HCT116 (cell line): Measurements from ENCODE around the gene MAP4K2. TPM values are rescaled to one million over a fixed set of nuclear protein-coding genes. Genes with fewer than 3 reads are reported as not detected.

Experiments
- ATAC-seq: fragments of 200-7000 bp; cut with Tn5 transposase; 2 replicates; pipeline ENCODE4 v1.9.1; 2020; ENCODE audit warnings: mild to moderate bottlenecking, moderate library complexity
- BruUV-seq: library from RNA; stranded (reverse); fragments of 400-500 nt; replicated peaks from 2 replicates; lab custom pipeline; 2021; lab: Mats Ljungman, UMichigan
- CTCF ChIA-PET: fragments of 300-600 bp; sonication (Branson Sonifier 250); formaldehyde crosslinking; loops from one replicate; lab custom pipeline; 2021; ENCODE audit warnings: antibody characterized with exemption; lab: Charles Lee
- POLR2A ChIA-PET: fragments of 300-600, 350-600 bp; sonication (Branson Sonifier 250); formaldehyde crosslinking; loops from one replicate; lab custom pipeline; 2021; ENCODE audit warnings: antibody characterized with exemption; lab: Charles Lee
- RAD21 ChIA-PET, 2 experiments: fragments of 300-600 bp; sonication (Branson Sonifier 250); formaldehyde crosslinking; loops; one replicate each; lab custom pipeline; 2023; ENCODE audit warnings: low total read pairs in 2 of 2; ENCODE audit not compliant: uncharacterized antibody in 2 of 2, unreplicated experiment in 2 of 2, low non-redundant PET in 1 of 2; lab: Charles Lee
- DNase-seq: peaks from one replicate; pipeline ENCODE4 v3.0.0-alpha.2; 2010; ENCODE audit warnings: low read depth, low spot score
- H2AFZ ChIP-seq: fragments of 200-600 bp; shearing (Covaris generic), sonication (generic); 2 replicates; pipeline ENCODE4 v1.6.1; 2017; ENCODE audit warnings: low read depth, mixed run types, mixed read lengths, antibody characterized with exemption, low read length; ENCODE audit not compliant: poor library complexity, severe bottlenecking
- H3K27ac ChIP-seq: 2 replicates; pipeline ENCODE4 v1.5.1; 2012; ENCODE audit warnings: low read depth, low read length
- H3K27me3 ChIP-seq: fragments of 200-600 bp; sonication (generic); 2 replicates; pipeline ENCODE4 v1.6.1; 2016; ENCODE audit warnings: mixed run types, low read length, mixed read lengths; ENCODE audit not compliant: insufficient read depth
- H3K36me3 ChIP-seq, 2 experiments: fragments of 200-500 bp in 1 of 2; fragments of 200-600 bp in 1 of 2; sonication (Bioruptor generic) in 1 of 2; sonication (generic) in 1 of 2; 2 replicates each; pipeline versions ENCODE4 v1.5.1 to v1.6.1; 2014 to 2016; ENCODE audit warnings: low read length in 2 of 2, inconsistent platforms in 1 of 2, mixed read lengths in 1 of 2, mixed run types in 1 of 2; ENCODE audit not compliant: insufficient read depth in 2 of 2, control insufficient read depth in 1 of 2
- H3K4me1 ChIP-seq, 2 experiments: fragments of 200-600 bp in 1 of 2; sonication (generic) in 1 of 2; 2 replicates each; pipeline versions ENCODE4 v1.5.1 to v1.6.1; 2012 to 2017; ENCODE audit warnings: low read length in 2 of 2, inconsistent platforms in 1 of 2, mild to moderate bottlenecking in 1 of 2, mixed read lengths in 1 of 2, mixed run types in 1 of 2, moderate library complexity in 1 of 2; ENCODE audit not compliant: insufficient read depth in 2 of 2, control insufficient read depth in 1 of 2
- H3K4me2 ChIP-seq: fragments of 200-600 bp; sonication (generic); 2 replicates; pipeline ENCODE4 v1.6.1; 2017; ENCODE audit warnings: mixed run types, low read length, mixed read lengths
- H3K4me3 ChIP-seq, 2 experiments: fragments of 200-600 bp in 1 of 2; sonication (generic) in 1 of 2; replicated peaks in 1 of 2; 2 replicates each; pipeline ENCODE4 v1.5.1; 2011 to 2016; ENCODE audit warnings: low read length in 2 of 2, control low read depth in 1 of 2, low read depth in 1 of 2, mild to moderate bottlenecking in 1 of 2, mixed read lengths in 1 of 2, mixed run types in 1 of 2
- H3K79me2 ChIP-seq: fragments of 200-600 bp; sonication (generic); 2 replicates; pipeline ENCODE4 v1.6.1; 2017; ENCODE audit warnings: mild to moderate bottlenecking, mixed run types, low read length, moderate library complexity, mixed read lengths; ENCODE audit not compliant: insufficient read depth
- H3K9ac ChIP-seq: fragments of 200-600 bp; sonication (generic); 2 replicates; pipeline ENCODE4 v1.6.1; 2016; ENCODE audit warnings: low read length, mixed read lengths
- H3K9me2 ChIP-seq: fragments of 200-600 bp; sonication (generic), shearing (Covaris generic); 2 replicates; pipeline ENCODE4 v1.6.1; 2017; ENCODE audit warnings: mixed run types, mild to moderate bottlenecking, moderate library complexity; ENCODE audit not compliant: insufficient read depth
- H3K9me3 ChIP-seq, 2 experiments: fragments of 200-500 bp in 1 of 2; fragments of 200-600 bp in 1 of 2; sonication (Bioruptor generic) in 1 of 2; sonication (generic) in 1 of 2; 2 replicates each; pipeline ENCODE4 v1.6.1; 2014 to 2017; ENCODE audit warnings: low read length in 2 of 2, mixed read lengths in 2 of 2, inconsistent platforms in 1 of 2, low read depth in 1 of 2, mild to moderate bottlenecking in 1 of 2, mixed run types in 1 of 2, moderate library complexity in 1 of 2; ENCODE audit not compliant: control insufficient read depth in 1 of 2, insufficient read depth in 1 of 2
- H4K20me1 ChIP-seq: fragments of 200-600 bp; sonication (generic), shearing (Covaris generic); 2 replicates; pipeline ENCODE4 v1.6.1; 2017; ENCODE audit warnings: mixed run types, mild to moderate bottlenecking, moderate library complexity; ENCODE audit not compliant: insufficient read depth
- ATF3 ChIP-seq: IDR thresholded peaks from 2 replicates; pipeline ENCODE4 v1.6.1; 2012
- CBX3 ChIP-seq: IDR thresholded peaks from 2 replicates; pipeline ENCODE4 v1.6.1; 2012; ENCODE audit warnings: low read depth
- CTCF ChIP-seq, 3 experiments: fragments of 200-600 bp in 1 of 3; sonication (generic) in 1 of 3; IDR thresholded peaks in 2 of 3; conservative IDR thresholded peaks in 1 of 3; 2 replicates each; pipeline ENCODE4 v1.5.1; 2012 to 2017; ENCODE audit warnings: low read depth in 2 of 3, low read length in 2 of 3, antibody characterized with exemption in 1 of 3, borderline replicate concordance in 1 of 3, control low read depth in 1 of 3, mild to moderate bottlenecking in 1 of 3, mixed read lengths in 1 of 3, mixed run types in 1 of 3, moderate library complexity in 1 of 3; ENCODE audit not compliant: insufficient read depth in 1 of 3
- EGR1 ChIP-seq: IDR thresholded peaks from 2 replicates; pipeline ENCODE4 v1.6.1; 2012; ENCODE audit warnings: low read depth
- ELF1 ChIP-seq: IDR thresholded peaks from 2 replicates; pipeline ENCODE4 v1.6.1; 2012; ENCODE audit warnings: low read depth, borderline replicate concordance
- EZH2 ChIP-seq: fragments of 200-600 bp; sonication (generic); IDR thresholded peaks from 2 replicates; pipeline ENCODE4 v1.6.1; 2017; ENCODE audit warnings: antibody characterized with exemption, mixed run types
- EZH2phosphoT487 ChIP-seq: fragments of 200-600 bp; IDR thresholded peaks from 2 replicates; pipeline ENCODE4 v1.6.1; 2018; ENCODE audit warnings: antibody characterized with exemption, borderline replicate concordance
- FOSL1 ChIP-seq: IDR thresholded peaks from 2 replicates; pipeline ENCODE4 v1.6.1; 2012; ENCODE audit warnings: low read depth
- POLR2A ChIP-seq: IDR thresholded peaks from 2 replicates; pipeline ENCODE4 v1.7.0; 2011; ENCODE audit warnings: borderline replicate concordance; ENCODE audit not compliant: insufficient read depth, insufficient read length; ENCODE audit errors: extremely low read depth
- POLR2AphosphoS5 ChIP-seq: IDR thresholded peaks from 2 replicates; pipeline ENCODE4 v1.6.1; 2011; ENCODE audit warnings: mild to moderate bottlenecking, low read depth, low read length, moderate library complexity
- SIN3A ChIP-seq: IDR thresholded peaks from 2 replicates; pipeline ENCODE4 v1.6.1; 2012; ENCODE audit warnings: low read depth
- SP1 ChIP-seq: IDR thresholded peaks from 2 replicates; pipeline ENCODE4 v1.6.1; 2012; ENCODE audit warnings: low read depth
- YY1 ChIP-seq: IDR thresholded peaks from 2 replicates; pipeline ENCODE4 v1.6.1; 2011; ENCODE audit warnings: low read length, low read depth, moderate library complexity, mild to moderate bottlenecking; ENCODE audit not compliant: insufficient replicate concordance; ENCODE audit errors: extremely low read depth
- ZFX ChIP-seq: fragments of 450-650 bp; IDR thresholded peaks from 2 replicates; pipeline ENCODE4 v1.6.1; 2017
- ZNF274 ChIP-seq: fragments of 200-500 bp; sonication (Bioruptor generic); IDR thresholded peaks from 2 replicates; pipeline ENCODE4 v1.6.1; 2014; ENCODE audit warnings: mild to moderate bottlenecking, low read depth, low read length, inconsistent platforms
- intact Hi-C: fragments of 100-400 bp; cut with micrococcal nuclease; formaldehyde crosslinking; loops from 2 replicates; pipeline ENCODE4 v1.10.0; 2022
- total RNA-seq: library from RNA; stranded (reverse); gene quantifications from one replicate; pipeline ENCODE4 v1.2.1, GENCODE V29; 2021; ENCODE audit not compliant: unreplicated experiment
- TF ChIP-seq, protein P1 (sequence below): IDR thresholded peaks from 2 replicates; pipeline ENCODE4 v1.6.1; 2012; ENCODE audit warnings: low read depth

The MAP4K2 gene
- total RNA-seq, 1 experiment from 2014 or later: 44.2 TPM

DNA sequence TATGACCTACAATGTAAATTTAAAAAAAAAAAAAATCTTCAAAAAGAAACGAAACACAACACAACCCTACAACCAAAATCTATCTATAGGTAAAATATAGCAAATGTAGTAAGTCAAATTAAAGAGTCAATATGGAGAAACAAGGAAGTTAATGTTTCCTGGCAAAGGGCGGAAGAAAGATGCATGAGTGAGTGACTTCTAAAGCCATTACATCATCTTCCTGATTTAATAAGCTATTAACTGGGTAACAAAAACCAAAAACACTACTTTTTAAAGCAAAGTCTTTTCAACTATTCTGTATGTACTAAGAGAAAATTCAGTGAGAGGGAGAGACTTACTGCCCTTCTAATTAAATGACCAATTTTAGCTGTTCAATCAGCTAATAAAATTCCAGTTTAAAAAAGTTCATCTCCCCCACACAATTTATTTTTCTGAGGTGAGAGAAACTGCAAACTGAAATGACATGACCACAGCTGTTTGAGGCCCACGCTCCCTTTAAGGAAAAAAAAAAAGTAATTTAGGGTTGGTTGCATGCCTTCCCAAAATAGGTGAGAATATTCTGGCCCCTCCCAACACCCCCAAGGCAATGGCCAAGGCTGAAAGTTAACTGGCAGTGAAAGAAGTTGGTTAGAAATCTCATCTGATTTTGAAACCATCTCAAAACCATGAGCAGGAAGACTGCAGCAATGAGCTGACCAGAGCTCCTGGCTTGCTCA is 30.6 kb downstream of the MAP4K2 start:
- no peak overlapping the region for H3K27ac ChIP-seq
- H3K36me3 ChIP-seq: peaks cover 95 to 98% of the 10 kb centered on the region in 2 experiments
- peaks cover 73% of the 10 kb centered on the region for H4K20me1 ChIP-seq
- no peak for DNase-seq
- H3K27me3 ChIP-seq: no peaks in the 10 kb centered on the region
- POLR2A ChIA-PET: no interaction called here
- no peak overlapping the region for H3K4me3 ChIP-seq
- peaks cover 100% of the 10 kb centered on the region for H3K79me2 ChIP-seq
- CTCF ChIA-PET: interaction anchor here (0.8 kb wide), 1 partner anchor 10 kb away, joined by 3 read pairs; no protein-coding TSS in a partner anchor
- no peaks in the 10 kb centered on the region for H3K9me3 ChIP-seq
- H2AFZ ChIP-seq: no peak overlapping the region
- RAD21 ChIA-PET: no interaction called here
- H3K4me2 ChIP-seq: no peak overlapping the region
- peaks cover 6 to 13% of the 10 kb centered on the region in 2 experiments; a peak in 3 of 4 replicates for H3K4me1 ChIP-seq
- intact Hi-C loops: no loop called here
- H3K9me2 ChIP-seq: no peaks in the 10 kb centered on the region
- no peak overlapping the region for H3K9ac ChIP-seq
- TF ChIP-seq CBX3 (no peak), POLR2A (no peak), POLR2AphosphoS5 (no peak), ATF3 (no peak), SP1 (no peak), YY1 (no peak), EZH2 (no peak), FOSL1 (no peak), ELF1 (no peak), SIN3A (no peak), ZNF274 (no peak), EZH2phosphoT487 (no peak), ZFX (no peak), EGR1 (no peak), CTCF (IDR thresholded peaks at IDR 0.05 in 2 of 3, conservative IDR thresholded peaks at IDR 0.05 in 1 of 3; ENCODE audit: borderline replicate concordance in 1 of 3, insufficient read depth in 1 of 3, low read depth in 2 of 3, low read length in 2 of 3) (no peak)
- TF ChIP-seq, protein P1, sequence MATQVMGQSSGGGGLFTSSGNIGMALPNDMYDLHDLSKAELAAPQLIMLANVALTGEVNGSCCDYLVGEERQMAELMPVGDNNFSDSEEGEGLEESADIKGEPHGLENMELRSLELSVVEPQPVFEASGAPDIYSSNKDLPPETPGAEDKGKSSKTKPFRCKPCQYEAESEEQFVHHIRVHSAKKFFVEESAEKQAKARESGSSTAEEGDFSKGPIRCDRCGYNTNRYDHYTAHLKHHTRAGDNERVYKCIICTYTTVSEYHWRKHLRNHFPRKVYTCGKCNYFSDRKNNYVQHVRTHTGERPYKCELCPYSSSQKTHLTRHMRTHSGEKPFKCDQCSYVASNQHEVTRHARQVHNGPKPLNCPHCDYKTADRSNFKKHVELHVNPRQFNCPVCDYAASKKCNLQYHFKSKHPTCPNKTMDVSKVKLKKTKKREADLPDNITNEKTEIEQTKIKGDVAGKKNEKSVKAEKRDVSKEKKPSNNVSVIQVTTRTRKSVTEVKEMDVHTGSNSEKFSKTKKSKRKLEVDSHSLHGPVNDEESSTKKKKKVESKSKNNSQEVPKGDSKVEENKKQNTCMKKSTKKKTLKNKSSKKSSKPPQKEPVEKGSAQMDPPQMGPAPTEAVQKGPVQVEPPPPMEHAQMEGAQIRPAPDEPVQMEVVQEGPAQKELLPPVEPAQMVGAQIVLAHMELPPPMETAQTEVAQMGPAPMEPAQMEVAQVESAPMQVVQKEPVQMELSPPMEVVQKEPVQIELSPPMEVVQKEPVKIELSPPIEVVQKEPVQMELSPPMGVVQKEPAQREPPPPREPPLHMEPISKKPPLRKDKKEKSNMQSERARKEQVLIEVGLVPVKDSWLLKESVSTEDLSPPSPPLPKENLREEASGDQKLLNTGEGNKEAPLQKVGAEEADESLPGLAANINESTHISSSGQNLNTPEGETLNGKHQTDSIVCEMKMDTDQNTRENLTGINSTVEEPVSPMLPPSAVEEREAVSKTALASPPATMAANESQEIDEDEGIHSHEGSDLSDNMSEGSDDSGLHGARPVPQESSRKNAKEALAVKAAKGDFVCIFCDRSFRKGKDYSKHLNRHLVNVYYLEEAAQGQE: no peak
- BruUV-seq: no TSS peak
- ATAC-seq: no peak
